IMR-90 (cell line): ENCODE data around the gene STON2. TPM values are rescaled to one million over a fixed set of nuclear protein-coding genes. Genes with fewer than 3 reads are reported as not detected.

Experiments used
- ATAC-seq: fragments of 200-7000 bp; cut with Tn5 transposase; 2 replicates; pipeline ENCODE4 v1.9.1; 2020; ENCODE audit warnings: low read depth, mild to moderate bottlenecking, moderate library complexity
- BruUV-seq: library from RNA; stranded (reverse); fragments of 400-500 nt; replicated peaks from 2 replicates; lab custom pipeline; 2021; lab: Mats Ljungman, UMichigan
- CTCF ChIA-PET: fragments of 300-600 bp; formaldehyde crosslinking; extraction: SDS; loops from one replicate; lab custom pipeline; 2021; ENCODE audit warnings: antibody characterized with exemption; lab: Yijun Ruan, JAX
- POLR2A ChIA-PET: fragments of 300-600 bp; sonication (Branson Sonifier 250); formaldehyde crosslinking; loops from one replicate; lab custom pipeline; 2022; ENCODE audit warnings: antibody characterized with exemption; ENCODE audit not compliant: unreplicated experiment; lab: Charles Lee
- DNase-seq: peaks from one replicate; pipeline ENCODE4 v3.0.0; 2013
- H2AFZ ChIP-seq: replicated peaks from 2 replicates; pipeline ENCODE3; 2013; ENCODE audit warnings: low read length, mild to moderate bottlenecking; ENCODE audit not compliant: poor library complexity
- H2AK5ac ChIP-seq: 2 replicates; pipeline ENCODE4 v1.6.1; 2013; ENCODE audit warnings: low read depth, low read length, inconsistent platforms
- H2AK9ac ChIP-seq: replicated peaks from 2 replicates; pipeline ENCODE3; 2013; ENCODE audit warnings: mild to moderate bottlenecking, low read depth, low read length, moderate library complexity; ENCODE audit not compliant: poor library complexity
- H2BK120ac ChIP-seq: 2 replicates; pipeline ENCODE4 v1.6.1; 2013; ENCODE audit warnings: low read depth, low read length, inconsistent platforms
- H2BK15ac ChIP-seq: 3 replicates; pipeline ENCODE4 v1.6.1; 2013; ENCODE audit warnings: low read depth, low read length, inconsistent platforms
- H2BK20ac ChIP-seq: 2 replicates; pipeline ENCODE4 v1.6.1; 2013; ENCODE audit warnings: low read depth, mild to moderate bottlenecking, inconsistent platforms, low read length, moderate library complexity
- H2BK5ac ChIP-seq: 2 replicates; pipeline ENCODE4 v1.6.1; 2013; ENCODE audit warnings: mild to moderate bottlenecking, low read depth, low read length, inconsistent platforms; ENCODE audit not compliant: poor library complexity, severe bottlenecking
- H3K14ac ChIP-seq: replicated peaks from 2 replicates; pipeline ENCODE4 v1.6.1; 2013; ENCODE audit warnings: low read depth, low read length, inconsistent platforms
- H3K18ac ChIP-seq: 2 replicates; pipeline ENCODE4 v1.6.1; 2013; ENCODE audit warnings: low read depth, low read length, control low read depth
- H3K23ac ChIP-seq: 2 replicates; pipeline ENCODE4 v1.6.1; 2013; ENCODE audit warnings: low read depth, low read length, inconsistent platforms
- H3K27ac ChIP-seq: 2 replicates; pipeline ENCODE4 v1.5.1; 2013; ENCODE audit warnings: mild to moderate bottlenecking, control low read depth, low read length; ENCODE audit not compliant: insufficient read depth
- H3K27me3 ChIP-seq: 2 replicates; pipeline ENCODE4 v1.6.1; 2013; ENCODE audit warnings: low read length; ENCODE audit not compliant: control insufficient read depth, insufficient read depth
- H3K36me3 ChIP-seq: 2 replicates; pipeline ENCODE4 v1.6.1; 2013; ENCODE audit warnings: low read length, mixed read lengths; ENCODE audit not compliant: control insufficient read depth, insufficient read depth
- H3K4ac ChIP-seq: 2 replicates; pipeline ENCODE4 v1.6.1; 2013; ENCODE audit warnings: low read depth, low read length, inconsistent platforms
- H3K4me1 ChIP-seq: 2 replicates; pipeline ENCODE4 v1.6.1; 2013; ENCODE audit warnings: low read length, mixed read lengths; ENCODE audit not compliant: control insufficient read depth, insufficient read depth
- H3K4me2 ChIP-seq: 2 replicates; pipeline ENCODE4 v1.6.1; 2013; ENCODE audit warnings: low read depth, mild to moderate bottlenecking, control low read depth, low read length, moderate library complexity
- H3K4me3 ChIP-seq: 2 replicates; pipeline ENCODE4 v1.5.1; 2013; ENCODE audit warnings: low read depth, mild to moderate bottlenecking, control low read depth, low read length, moderate library complexity; ENCODE audit not compliant: insufficient read depth
- H3K56ac ChIP-seq: 2 replicates; pipeline ENCODE4 v1.6.1; 2013; ENCODE audit warnings: low read length, inconsistent platforms; ENCODE audit not compliant: insufficient read depth; ENCODE audit errors: extremely low read depth
- H3K79me1 ChIP-seq, 2 experiments: 2 replicates each; pipeline ENCODE4 v1.6.1; 2013; ENCODE audit warnings: low read length in 2 of 2, inconsistent platforms in 1 of 2, low read depth in 1 of 2
- H3K9ac ChIP-seq: 2 replicates; pipeline ENCODE4 v1.6.1; 2013; ENCODE audit warnings: low read depth, low read length, control low read depth
- H3K9me1 ChIP-seq: 2 replicates; pipeline ENCODE4 v1.6.1; 2013; ENCODE audit warnings: low read length, inconsistent platforms; ENCODE audit not compliant: insufficient read depth
- H3K9me3 ChIP-seq: 2 replicates; pipeline ENCODE4 v1.6.1; 2013; ENCODE audit warnings: low read length; ENCODE audit not compliant: control insufficient read depth, insufficient read depth
- H4K20me1 ChIP-seq: 2 replicates; pipeline ENCODE4 v1.6.1; 2013; ENCODE audit warnings: low read length, inconsistent platforms; ENCODE audit not compliant: insufficient read depth
- H4K5ac ChIP-seq: 2 replicates; pipeline ENCODE4 v1.6.1; 2013; ENCODE audit warnings: mild to moderate bottlenecking, low read depth, low read length, control low read depth
- H4K8ac ChIP-seq, 2 experiments: 2 replicates each; pipeline ENCODE4 v1.6.1; 2013; ENCODE audit warnings: low read depth in 2 of 2, low read length in 2 of 2, control low read depth in 1 of 2, inconsistent platforms in 1 of 2
- H4K91ac ChIP-seq: 2 replicates; pipeline ENCODE4 v1.6.1; 2013; ENCODE audit warnings: low read depth, low read length, inconsistent platforms; ENCODE audit not compliant: insufficient read depth
- BHLHE40 ChIP-seq: fragments of 150-350 bp; IDR thresholded peaks from 2 replicates; pipeline ENCODE4 v1.6.1; 2016; ENCODE audit warnings: mild to moderate bottlenecking, low read depth, low read length
- CEBPB ChIP-seq: IDR thresholded peaks from 2 replicates; pipeline ENCODE4 v1.6.1; 2012; ENCODE audit warnings: low read depth, low read length, improper control_type of control experiment
- CHD1 ChIP-seq: IDR thresholded peaks from 2 replicates; pipeline ENCODE4 v1.6.1; 2012; ENCODE audit warnings: low read depth, low read length, improper control_type of control experiment
- FOS ChIP-seq: fragments of 150-350 bp; IDR thresholded peaks from 2 replicates; pipeline ENCODE4 v1.6.1; 2016; ENCODE audit warnings: low read depth, low read length
- MAFK ChIP-seq: IDR thresholded peaks from 2 replicates; pipeline ENCODE4 v1.6.1; 2012; ENCODE audit warnings: low read depth, low read length, improper control_type of control experiment
- MAZ ChIP-seq: IDR thresholded peaks from 2 replicates; pipeline ENCODE4 v1.6.1; 2012; ENCODE audit warnings: low read depth, mild to moderate bottlenecking, low read length, improper control_type of control experiment, moderate library complexity, borderline replicate concordance
- MXI1 ChIP-seq: IDR thresholded peaks from 2 replicates; pipeline ENCODE4 v1.6.1; 2012; ENCODE audit warnings: low read depth, mild to moderate bottlenecking, low read length, moderate library complexity, borderline replicate concordance
- NFE2L2 ChIP-seq: fragments of 150-350 bp; IDR thresholded peaks from 2 replicates; pipeline ENCODE4 v1.6.1; 2016; ENCODE audit warnings: low read depth, mild to moderate bottlenecking, low read length
- POLR2A ChIP-seq: IDR thresholded peaks from 2 replicates; pipeline ENCODE4 v1.6.1; 2012; ENCODE audit warnings: mild to moderate bottlenecking, low read depth, low read length
- RAD21 ChIP-seq: IDR thresholded peaks from 2 replicates; pipeline ENCODE4 v1.6.1; 2012; ENCODE audit warnings: low read length, improper control_type of control experiment
- RCOR1 ChIP-seq: IDR thresholded peaks from 2 replicates; pipeline ENCODE4 v1.6.1; 2012; ENCODE audit warnings: mild to moderate bottlenecking, low read length, improper control_type of control experiment; ENCODE audit not compliant: insufficient replicate concordance
- RFX5 ChIP-seq: IDR thresholded peaks from 2 replicates; pipeline ENCODE4 v1.8.0; 2012; ENCODE audit warnings: low read depth, mild to moderate bottlenecking, low read length, moderate library complexity
- SMC3 ChIP-seq: fragments of 150-350 bp; IDR thresholded peaks from 2 replicates; pipeline ENCODE4 v1.6.1; 2016; ENCODE audit warnings: low read depth, mild to moderate bottlenecking, antibody characterized with exemption, low read length, moderate library complexity
- WGBS, 2 experiments: methylation state at CpG; one replicate each; pipeline versions ENCODE4 v1.1.5 to v1.1.7; 2013; ENCODE audit warnings: missing lambda C conversion rate in 2 of 2; ENCODE audit not compliant: insufficient read length in 1 of 2; ENCODE audit errors: extremely low coverage in 2 of 2; 5-methylcytosine and 5-hydroxymethylcytosine counted together
- dilution Hi-C: fragments of 300-500 bp; cut with HindIII; formaldehyde crosslinking; loops from one replicate; pipeline ENCODE4 v1.14.3; 2018; ENCODE audit warnings: low sequenced_read_pairs; ENCODE audit not compliant: unreplicated experiment
- in situ Hi-C: fragments of 300-500 bp; cut with MboI; formaldehyde crosslinking; loops from 3 replicates; pipeline ENCODE4 v1.14.3; 2019; ENCODE audit warnings: low sequenced_read_pairs, inconsistent platforms, mixed read lengths
- intact Hi-C: fragments of 100-400 bp; cut with micrococcal nuclease; formaldehyde crosslinking; loops from 2 replicates; pipeline ENCODE4 v1.10.0; 2022
- polyA plus RNA-seq, 3 experiments: library from polyadenylated mRNA; depleted of rRNA; stranded (reverse); fragments of >200 nt; gene quantifications; 2 replicates each; pipeline ENCODE4 v1.2.3, GENCODE V29; 2012; ENCODE audit warnings: low replicate concordance in 1 of 3
- total RNA-seq: library from RNA; depleted of rRNA; stranded (reverse); fragments of >200 nt; gene quantifications from 2 replicates; pipeline ENCODE4 v1.2.3, GENCODE V29; 2012
- TF ChIP-seq, protein P1 (sequence below): conservative IDR thresholded peaks from 2 replicates; pipeline ENCODE4 v1.5.1; 2012; ENCODE audit warnings: mild to moderate bottlenecking, low read depth, low read length, improper control_type of control experiment
- TF ChIP-seq, protein P2 (sequence below): fragments of 150-350 bp; IDR thresholded peaks from 2 replicates; pipeline ENCODE4 v1.6.1; 2016; ENCODE audit warnings: low read depth, mild to moderate bottlenecking, low read length, moderate library complexity, borderline replicate concordance
- TF ChIP-seq, protein P3 (sequence below): fragments of 150-350 bp; IDR thresholded peaks from 2 replicates; pipeline ENCODE4 v1.6.1; 2017; ENCODE audit warnings: mild to moderate bottlenecking, antibody characterized with exemption, low read length, low read depth

The STON2 gene
- total and polyA plus RNA-seq, 2 of the 4 experiments (the other 2 are of a cell fraction), result not detected

DNA sequence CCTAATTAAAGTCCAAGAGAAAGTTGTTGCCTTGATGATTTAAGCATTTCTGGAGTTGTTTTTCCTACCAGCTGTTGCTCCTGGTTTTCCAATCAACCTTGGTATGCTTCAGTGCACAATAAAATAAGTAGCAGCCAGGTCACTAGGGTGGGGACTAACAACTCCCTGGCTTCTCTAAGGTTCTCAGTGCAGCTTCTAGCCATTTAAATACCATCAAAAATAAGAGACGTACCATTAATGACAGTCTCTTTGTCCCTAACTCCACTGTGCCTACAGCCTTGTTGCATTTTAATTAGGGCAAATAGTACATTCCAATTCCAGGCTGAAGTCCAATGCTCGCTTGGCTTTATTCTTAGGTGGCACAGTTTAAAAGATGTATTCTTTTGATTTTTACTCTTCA is 11.8 kb downstream of the STON2 start:
- Histone ChIP-seq H3K4me2 (no peak overlapping the region), H3K9me1 (no peaks in the 10 kb centered on the region), H4K5ac (no peak overlapping the region), H3K27me3 (no peaks in the 10 kb centered on the region), H2AK9ac (no peak overlapping the region), H2AK5ac (no peak overlapping the region), H2BK5ac (no peak overlapping the region), H3K18ac (no peak overlapping the region), H2BK120ac (no peak overlapping the region), H3K79me1 (no peaks in the 10 kb centered on the region), H3K56ac (no peak overlapping the region), H4K91ac (no peak overlapping the region), H3K4ac (no peak overlapping the region), H2BK20ac (no peak overlapping the region), H3K14ac (no peak overlapping the region), H4K8ac (no peak overlapping the region), H3K36me3 (no peaks in the 10 kb centered on the region), H3K4me1 (no peaks in the 10 kb centered on the region), H2BK15ac (no peak overlapping the region), H3K9ac (no peak overlapping the region), H3K23ac (no peak overlapping the region), H4K20me1 (no peaks in the 10 kb centered on the region), H2AFZ (no peak overlapping the region), H3K9me3 (no peaks in the 10 kb centered on the region), H3K4me3 (no peak overlapping the region), H3K27ac (no peak overlapping the region)
- ATAC-seq (no peak), DNase-seq (no peak)
- in situ Hi-C loops (no loop called here), dilution Hi-C loops (no loop called here), intact Hi-C loops (no loop called here)
- TF ChIP-seq, protein P1, sequence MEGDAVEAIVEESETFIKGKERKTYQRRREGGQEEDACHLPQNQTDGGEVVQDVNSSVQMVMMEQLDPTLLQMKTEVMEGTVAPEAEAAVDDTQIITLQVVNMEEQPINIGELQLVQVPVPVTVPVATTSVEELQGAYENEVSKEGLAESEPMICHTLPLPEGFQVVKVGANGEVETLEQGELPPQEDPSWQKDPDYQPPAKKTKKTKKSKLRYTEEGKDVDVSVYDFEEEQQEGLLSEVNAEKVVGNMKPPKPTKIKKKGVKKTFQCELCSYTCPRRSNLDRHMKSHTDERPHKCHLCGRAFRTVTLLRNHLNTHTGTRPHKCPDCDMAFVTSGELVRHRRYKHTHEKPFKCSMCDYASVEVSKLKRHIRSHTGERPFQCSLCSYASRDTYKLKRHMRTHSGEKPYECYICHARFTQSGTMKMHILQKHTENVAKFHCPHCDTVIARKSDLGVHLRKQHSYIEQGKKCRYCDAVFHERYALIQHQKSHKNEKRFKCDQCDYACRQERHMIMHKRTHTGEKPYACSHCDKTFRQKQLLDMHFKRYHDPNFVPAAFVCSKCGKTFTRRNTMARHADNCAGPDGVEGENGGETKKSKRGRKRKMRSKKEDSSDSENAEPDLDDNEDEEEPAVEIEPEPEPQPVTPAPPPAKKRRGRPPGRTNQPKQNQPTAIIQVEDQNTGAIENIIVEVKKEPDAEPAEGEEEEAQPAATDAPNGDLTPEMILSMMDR, result no peak
- TF ChIP-seq CHD1 (no peak), MAZ (no peak), POLR2A (no peak), RCOR1 (no peak), SMC3 (no peak), RAD21 (no peak), CEBPB (no peak), RFX5 (no peak), MXI1 (no peak), FOS (no peak), MAFK (no peak), BHLHE40 (no peak), NFE2L2 (no peak)
- TF ChIP-seq, protein P2, sequence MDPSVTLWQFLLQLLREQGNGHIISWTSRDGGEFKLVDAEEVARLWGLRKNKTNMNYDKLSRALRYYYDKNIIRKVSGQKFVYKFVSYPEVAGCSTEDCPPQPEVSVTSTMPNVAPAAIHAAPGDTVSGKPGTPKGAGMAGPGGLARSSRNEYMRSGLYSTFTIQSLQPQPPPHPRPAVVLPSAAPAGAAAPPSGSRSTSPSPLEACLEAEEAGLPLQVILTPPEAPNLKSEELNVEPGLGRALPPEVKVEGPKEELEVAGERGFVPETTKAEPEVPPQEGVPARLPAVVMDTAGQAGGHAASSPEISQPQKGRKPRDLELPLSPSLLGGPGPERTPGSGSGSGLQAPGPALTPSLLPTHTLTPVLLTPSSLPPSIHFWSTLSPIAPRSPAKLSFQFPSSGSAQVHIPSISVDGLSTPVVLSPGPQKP, result no peak
- TF ChIP-seq, protein P3, sequence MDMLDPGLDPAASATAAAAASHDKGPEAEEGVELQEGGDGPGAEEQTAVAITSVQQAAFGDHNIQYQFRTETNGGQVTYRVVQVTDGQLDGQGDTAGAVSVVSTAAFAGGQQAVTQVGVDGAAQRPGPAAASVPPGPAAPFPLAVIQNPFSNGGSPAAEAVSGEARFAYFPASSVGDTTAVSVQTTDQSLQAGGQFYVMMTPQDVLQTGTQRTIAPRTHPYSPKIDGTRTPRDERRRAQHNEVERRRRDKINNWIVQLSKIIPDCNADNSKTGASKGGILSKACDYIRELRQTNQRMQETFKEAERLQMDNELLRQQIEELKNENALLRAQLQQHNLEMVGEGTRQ, result no peak
- no TSS peak for BruUV-seq
- no CpG with 5 or more reads among the region's 2 CpGs for WGBS, 2 experiments
- POLR2A ChIA-PET, result no interaction called here
- CTCF ChIA-PET, result interaction anchor here (0.6 kb wide), 1 partner anchor 58 kb away, joined by 3 read pairs; no protein-coding TSS in a partner anchor
